Loucy (cell line): ENCODE measurements around the gene PRLR.
A peak's percentile ranks its signal among the peaks of the same experiment; 100 is the strongest.

ENCODE experiments used
- H2AFZ ChIP-seq: fragments of 200-600 bp; sonication (generic); 2 replicates; pipeline ENCODE4 v1.6.0; 2016; ENCODE audit warnings: antibody characterized with exemption, mild to moderate bottlenecking, low read length, moderate library complexity
- H3F3A ChIP-seq: fragments of 200-600 bp; 2 replicates; pipeline ENCODE4 v1.6.0; 2016; ENCODE audit warnings: antibody characterized with exemption, low read depth, mild to moderate bottlenecking
- H3K27me3 ChIP-seq: fragments of 200-600 bp; sonication (generic); 2 replicates; pipeline ENCODE4 v1.6.1; 2014; ENCODE audit warnings: low read length, mild to moderate bottlenecking; ENCODE audit not compliant: insufficient read depth, poor library complexity, severe bottlenecking
- H3K36me3 ChIP-seq: fragments of 200-600 bp; sonication (generic); 2 replicates; pipeline ENCODE4 v1.6.1; 2016; ENCODE audit warnings: low read length; ENCODE audit not compliant: insufficient read depth
- H3K4me1 ChIP-seq: fragments of 200-600 bp; sonication (generic); 2 replicates; pipeline ENCODE4 v1.5.1; 2014; ENCODE audit warnings: low read length, mild to moderate bottlenecking; ENCODE audit not compliant: insufficient read depth, poor library complexity, severe bottlenecking
- H3K4me2 ChIP-seq: fragments of 200-600 bp; sonication (generic); 2 replicates; pipeline ENCODE4 v1.6.0; 2014; ENCODE audit warnings: antibody characterized with exemption, low read length, low read depth, mild to moderate bottlenecking; ENCODE audit not compliant: poor library complexity, severe bottlenecking
- H3K4me3 ChIP-seq: fragments of 200-600 bp; sonication (generic); 2 replicates; pipeline ENCODE4 v1.5.1; 2014; ENCODE audit warnings: low read length, mild to moderate bottlenecking, mixed read lengths; ENCODE audit not compliant: poor library complexity, severe bottlenecking
- H3K79me2 ChIP-seq: fragments of 200-600 bp; sonication (generic); 2 replicates; pipeline ENCODE4 v1.6.1; 2014; ENCODE audit warnings: low read length; ENCODE audit not compliant: insufficient read depth
- H3K9ac ChIP-seq: fragments of 200-600 bp; sonication (generic); 2 replicates; pipeline ENCODE4 v1.6.0; 2014; ENCODE audit warnings: mild to moderate bottlenecking, low read depth, low read length, moderate library complexity; ENCODE audit not compliant: poor library complexity, severe bottlenecking
- H3K9me2 ChIP-seq: fragments of 200-600 bp; sonication (generic); replicated peaks from 2 replicates; pipeline ENCODE4 v1.6.1; 2016; ENCODE audit warnings: low read depth, low read length, mixed read lengths
- H3K9me3 ChIP-seq: fragments of 200-600 bp; sonication (generic); 2 replicates; pipeline ENCODE4 v1.6.1; 2014; ENCODE audit warnings: mild to moderate bottlenecking, antibody characterized with exemption, low read length, low read depth; ENCODE audit not compliant: insufficient read depth
- H4K20me1 ChIP-seq: fragments of 200-600 bp; sonication (generic); 2 replicates; pipeline ENCODE4 v1.6.0; 2014; ENCODE audit warnings: antibody characterized with exemption, low read length, mild to moderate bottlenecking; ENCODE audit not compliant: insufficient read depth, poor library complexity, severe bottlenecking
- EZH2phosphoT487 ChIP-seq: fragments of 200-600 bp; IDR thresholded peaks from 2 replicates; pipeline ENCODE4 v1.6.1; 2018; ENCODE audit warnings: antibody characterized with exemption, mild to moderate bottlenecking, moderate library complexity, borderline replicate concordance
- TF ChIP-seq, protein P1 (sequence below): fragments of 200-600 bp; sonication (generic); conservative IDR thresholded peaks from 2 replicates; pipeline ENCODE4 v1.5.1; 2014; ENCODE audit warnings: mild to moderate bottlenecking, antibody characterized with exemption, low read length

The PRLR gene

DNA sequence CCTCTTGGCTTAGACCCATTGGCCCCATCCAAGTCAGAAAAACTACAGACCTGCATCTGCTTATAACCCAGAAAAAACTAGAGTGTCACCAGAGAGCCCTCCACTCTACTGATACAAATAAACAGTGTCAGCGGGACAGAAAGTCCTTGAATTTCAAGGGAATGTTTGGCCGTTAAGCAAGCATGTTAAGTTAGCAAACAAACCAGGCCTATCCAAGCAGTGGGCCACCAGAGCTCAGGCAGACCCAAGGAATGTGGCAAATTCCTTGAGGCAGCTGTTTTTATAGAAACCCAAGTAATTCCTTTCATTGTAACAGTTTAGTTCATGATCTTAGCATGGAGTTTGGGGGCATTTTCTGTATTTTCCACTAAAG is 70.9 kb downstream of the PRLR start:
- Histone ChIP-seq H2AFZ (no peak overlapping the region), H3K27me3 (no peaks in the 10 kb centered on the region), H3K9me3 (no peaks in the 10 kb centered on the region), H3K4me2 (no peak overlapping the region), H4K20me1 (no peaks in the 10 kb centered on the region), H3K4me1 (peaks cover 67% of the 10 kb centered on the region), H3K9ac (no peak overlapping the region), H3F3A (peaks cover 9% of the 10 kb centered on the region), H3K79me2 (no peaks in the 10 kb centered on the region), H3K9me2 (no peaks in the 10 kb centered on the region), H3K36me3 (no peaks in the 10 kb centered on the region), H3K4me3 (no peak overlapping the region)
- TF ChIP-seq, protein P1, sequence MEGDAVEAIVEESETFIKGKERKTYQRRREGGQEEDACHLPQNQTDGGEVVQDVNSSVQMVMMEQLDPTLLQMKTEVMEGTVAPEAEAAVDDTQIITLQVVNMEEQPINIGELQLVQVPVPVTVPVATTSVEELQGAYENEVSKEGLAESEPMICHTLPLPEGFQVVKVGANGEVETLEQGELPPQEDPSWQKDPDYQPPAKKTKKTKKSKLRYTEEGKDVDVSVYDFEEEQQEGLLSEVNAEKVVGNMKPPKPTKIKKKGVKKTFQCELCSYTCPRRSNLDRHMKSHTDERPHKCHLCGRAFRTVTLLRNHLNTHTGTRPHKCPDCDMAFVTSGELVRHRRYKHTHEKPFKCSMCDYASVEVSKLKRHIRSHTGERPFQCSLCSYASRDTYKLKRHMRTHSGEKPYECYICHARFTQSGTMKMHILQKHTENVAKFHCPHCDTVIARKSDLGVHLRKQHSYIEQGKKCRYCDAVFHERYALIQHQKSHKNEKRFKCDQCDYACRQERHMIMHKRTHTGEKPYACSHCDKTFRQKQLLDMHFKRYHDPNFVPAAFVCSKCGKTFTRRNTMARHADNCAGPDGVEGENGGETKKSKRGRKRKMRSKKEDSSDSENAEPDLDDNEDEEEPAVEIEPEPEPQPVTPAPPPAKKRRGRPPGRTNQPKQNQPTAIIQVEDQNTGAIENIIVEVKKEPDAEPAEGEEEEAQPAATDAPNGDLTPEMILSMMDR = no peak
- TF ChIP-seq EZH2phosphoT487 = no peak

DNA sequence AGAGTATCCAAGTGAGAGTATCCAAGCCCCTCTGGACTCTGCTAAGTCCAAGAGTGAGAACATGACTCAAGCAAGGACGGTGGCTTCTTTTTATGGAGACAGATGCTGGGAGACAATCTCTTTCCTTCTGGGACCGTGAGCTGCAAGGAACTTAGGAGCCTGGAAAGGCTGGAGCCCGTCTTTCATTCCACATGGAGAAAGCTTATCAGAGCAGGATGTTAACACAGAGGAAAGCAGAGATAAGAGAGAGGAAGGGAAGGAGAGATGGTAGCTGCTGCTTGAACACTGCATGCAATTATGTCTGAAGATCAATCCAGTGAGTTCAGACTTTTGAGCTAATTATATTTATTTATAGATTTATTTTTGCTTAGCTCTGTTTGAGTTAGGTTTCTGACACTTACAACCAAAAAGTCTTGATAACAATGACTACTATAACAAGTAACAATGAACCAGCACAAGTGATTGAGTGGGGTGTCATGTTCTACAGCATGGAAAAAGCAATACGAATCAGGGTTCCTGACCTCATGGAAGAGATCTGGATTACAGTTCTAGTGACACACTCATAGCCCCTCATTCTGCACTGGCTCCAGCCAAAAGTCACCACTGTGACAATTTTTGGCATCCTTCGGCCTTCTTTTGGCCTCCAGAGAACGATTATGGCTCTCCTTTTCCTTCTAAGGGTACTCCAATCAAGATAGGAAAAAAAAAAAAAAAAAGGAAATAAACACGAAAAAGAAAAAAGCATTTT is 71.5 kb downstream of the PRLR start:
- H2AFZ ChIP-seq = 0 out of 2 replicates have a peak overlapping the region, but pooled peaks have one; percentile 19
- H3K4me2 ChIP-seq = no peak overlapping the region
- no peaks in the 10 kb centered on the region for H3K79me2 ChIP-seq
- H3F3A ChIP-seq = peaks cover 9% of the 10 kb centered on the region
- no peaks in the 10 kb centered on the region for H3K27me3 ChIP-seq
- no peaks in the 10 kb centered on the region for H3K9me2 ChIP-seq
- H4K20me1 ChIP-seq = no peaks in the 10 kb centered on the region
- H3K9me3 ChIP-seq = no peaks in the 10 kb centered on the region
- no peaks in the 10 kb centered on the region for H3K36me3 ChIP-seq
- peaks cover 66% of the 10 kb centered on the region for H3K4me1 ChIP-seq
- TF ChIP-seq EZH2phosphoT487 = no peak
- TF ChIP-seq, protein P1 = no peak
- H3K4me3 ChIP-seq = no peak overlapping the region
- H3K9ac ChIP-seq = no peak overlapping the region

DNA sequence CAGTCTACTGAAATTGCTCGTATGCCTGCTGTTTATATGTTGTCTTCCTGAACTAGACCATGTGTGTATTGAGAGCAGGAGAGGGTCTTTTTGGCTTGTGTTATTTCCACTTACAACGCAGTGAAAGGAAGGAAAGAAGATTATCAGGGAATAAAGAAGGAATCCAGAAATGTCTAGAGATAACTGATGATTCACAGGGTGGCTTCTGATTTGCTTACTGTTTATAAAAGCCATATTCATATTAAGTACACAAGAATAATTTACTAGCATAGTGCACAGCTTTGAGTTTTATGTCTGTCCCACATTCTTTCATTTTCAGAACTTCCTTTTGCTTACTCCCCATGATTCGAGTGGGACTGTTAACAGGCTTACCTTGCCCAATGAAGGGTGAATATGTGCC is 72.1 kb downstream of the PRLR start:
- peaks cover 66% of the 10 kb centered on the region for H3K4me1 ChIP-seq
- H3K9ac ChIP-seq = no peak overlapping the region
- no peaks in the 10 kb centered on the region for H3K9me2 ChIP-seq
- H3K27me3 ChIP-seq = no peaks in the 10 kb centered on the region
- no peaks in the 10 kb centered on the region for H4K20me1 ChIP-seq
- peaks cover 9% of the 10 kb centered on the region for H3F3A ChIP-seq
- H3K4me2 ChIP-seq = no peak overlapping the region
- no peaks in the 10 kb centered on the region for H3K9me3 ChIP-seq
- 0 out of 2 replicates have a peak overlapping the region, but pooled peaks have one; percentile 19 for H2AFZ ChIP-seq
- no peaks in the 10 kb centered on the region for H3K79me2 ChIP-seq
- TF ChIP-seq EZH2phosphoT487 = no peak
- TF ChIP-seq, protein P1 = no peak
- no peaks in the 10 kb centered on the region for H3K36me3 ChIP-seq
- H3K4me3 ChIP-seq = no peak overlapping the region
